HG03457 (cell line): ENCODE results near the gene BLNK.

Experiments used
- ATAC-seq: cut with Tn5 transposase; IDR thresholded peaks from one replicate; pipeline ENCODE4 v1.9.1; 2021; ENCODE audit warnings: moderate number of reproducible peaks; ENCODE audit not compliant: unreplicated experiment

The BLNK gene

DNA sequence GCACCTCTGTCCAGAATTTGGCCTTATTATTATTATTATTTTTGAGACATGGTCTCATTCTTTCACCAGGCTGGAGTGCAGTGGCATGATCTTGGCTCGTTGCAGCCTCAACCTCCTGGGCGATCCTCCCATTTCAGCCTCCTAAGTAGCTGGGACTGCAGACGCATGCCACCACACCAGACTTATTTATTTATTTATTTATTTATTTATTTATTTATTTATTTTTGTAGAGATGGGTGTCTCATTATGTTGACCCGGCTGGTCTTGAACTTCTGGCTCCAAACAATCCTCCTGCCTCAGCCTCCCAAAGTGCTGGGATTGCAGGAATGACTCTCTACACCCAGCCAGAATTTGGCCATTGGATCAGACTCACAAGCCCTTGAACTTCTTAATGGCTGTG, 6.4 kb downstream of the BLNK start:
- ATAC-seq, result no peak

DNA sequence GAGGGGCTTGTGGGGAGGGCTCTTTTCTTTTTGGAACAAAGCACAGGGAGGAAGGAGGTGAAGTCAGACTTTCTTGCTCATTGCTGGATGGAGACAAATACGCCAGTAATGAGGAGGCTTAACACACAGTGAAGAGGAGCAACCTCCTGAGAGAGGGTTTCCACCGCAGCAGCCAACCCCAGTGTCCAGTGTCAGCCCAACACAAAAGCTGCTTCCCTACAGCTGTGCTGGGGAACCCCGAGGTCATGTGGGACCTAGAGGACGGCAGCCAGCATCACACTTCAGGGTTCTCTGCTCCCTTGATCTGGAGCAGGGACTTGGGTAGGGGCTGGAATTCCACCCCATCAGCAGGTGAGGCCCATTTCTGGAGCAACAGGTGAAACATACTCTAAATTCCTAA, 7.7 kb downstream of the BLNK start:
- ATAC-seq, result no peak

DNA sequence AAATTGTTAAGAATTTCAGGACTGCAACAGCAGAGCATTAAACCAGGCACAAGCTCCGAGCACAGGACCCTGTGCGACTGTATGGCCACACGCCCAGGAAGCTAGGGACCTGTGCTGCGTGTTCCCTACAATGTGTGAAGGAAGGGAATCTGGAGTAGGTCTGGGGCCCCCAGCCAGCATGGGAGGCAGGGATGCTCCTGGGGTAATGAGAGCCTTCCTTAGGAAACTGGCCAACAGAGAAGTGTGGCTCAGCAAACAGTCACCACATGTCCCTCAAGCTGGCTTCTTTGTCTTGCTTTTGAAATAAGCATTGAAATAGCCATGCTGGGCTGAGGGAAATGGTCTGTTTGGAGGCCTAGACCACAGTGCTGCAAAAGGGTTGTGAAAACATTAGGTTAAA, 8.2 kb downstream of the BLNK start:
- no peak for ATAC-seq

- no peak for ATAC-seq
These were observed 9.4 kb downstream of the BLNK start for GRCh38 chr10:96261930-96262329.

GRCh38 chr10:96261132-96261531, 10.2 kb downstream of the BLNK start:
- ATAC-seq, result no peak

DNA sequence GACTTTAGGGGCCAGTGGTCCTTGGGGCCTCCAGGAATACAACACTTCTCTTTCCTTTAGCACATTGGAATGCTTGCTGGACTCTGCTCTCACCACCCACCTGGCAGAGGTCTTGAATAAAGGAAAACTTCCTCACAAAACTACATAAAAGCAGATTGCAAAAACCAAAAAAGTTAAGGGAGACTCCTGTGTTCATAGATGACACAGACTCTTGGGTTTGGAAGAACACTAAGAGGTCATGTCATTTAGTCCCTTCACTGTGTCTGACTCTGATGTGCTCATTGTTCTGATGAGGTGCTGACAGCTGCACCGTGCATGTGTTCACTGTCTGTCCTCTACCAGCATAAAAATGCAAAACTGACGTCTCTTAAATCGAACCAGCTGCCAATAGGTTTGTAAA, 11.4 kb downstream of the BLNK start:
- no peak for ATAC-seq

DNA sequence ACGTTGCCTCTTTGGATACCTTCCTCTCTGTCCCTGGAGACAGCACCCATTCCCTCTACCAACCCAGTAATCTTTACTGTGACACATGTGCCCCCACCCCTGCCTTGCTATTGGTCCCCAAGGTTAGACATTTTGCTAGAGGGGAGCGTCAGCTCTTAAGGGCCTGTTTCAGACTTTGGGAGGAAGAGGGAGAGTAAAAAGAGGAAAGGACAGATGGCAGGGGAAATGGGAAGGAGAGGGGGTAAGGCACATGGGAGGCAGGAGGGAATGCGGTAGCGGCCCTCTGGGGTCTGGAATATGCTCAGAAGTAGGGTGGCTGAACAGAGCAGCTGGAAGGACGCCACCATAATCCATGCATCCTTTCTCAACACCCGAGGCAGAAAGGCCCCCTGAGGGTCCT, 12.2 kb downstream of the BLNK start:
- no peak for ATAC-seq

DNA sequence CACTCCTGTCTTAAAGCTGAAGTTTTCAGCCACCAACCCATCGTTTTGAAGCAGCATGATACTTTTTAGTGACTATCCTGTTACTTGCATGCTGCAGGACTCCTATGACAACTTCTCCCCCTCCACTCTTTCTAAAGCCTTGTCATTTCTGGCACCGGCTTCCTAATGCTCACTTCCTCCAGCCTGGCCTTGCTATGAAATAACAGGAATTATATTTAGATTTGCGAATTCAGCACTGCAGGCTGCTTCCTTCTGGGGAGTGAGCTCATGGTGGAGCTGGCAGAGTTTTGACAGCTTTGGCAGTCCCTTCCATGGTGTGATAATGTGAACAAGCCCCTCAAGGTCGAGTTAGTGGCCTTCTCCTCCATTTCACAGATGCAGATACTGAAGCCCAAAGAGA, 13.4 kb downstream of the BLNK start:
- ATAC-seq, result no peak

DNA sequence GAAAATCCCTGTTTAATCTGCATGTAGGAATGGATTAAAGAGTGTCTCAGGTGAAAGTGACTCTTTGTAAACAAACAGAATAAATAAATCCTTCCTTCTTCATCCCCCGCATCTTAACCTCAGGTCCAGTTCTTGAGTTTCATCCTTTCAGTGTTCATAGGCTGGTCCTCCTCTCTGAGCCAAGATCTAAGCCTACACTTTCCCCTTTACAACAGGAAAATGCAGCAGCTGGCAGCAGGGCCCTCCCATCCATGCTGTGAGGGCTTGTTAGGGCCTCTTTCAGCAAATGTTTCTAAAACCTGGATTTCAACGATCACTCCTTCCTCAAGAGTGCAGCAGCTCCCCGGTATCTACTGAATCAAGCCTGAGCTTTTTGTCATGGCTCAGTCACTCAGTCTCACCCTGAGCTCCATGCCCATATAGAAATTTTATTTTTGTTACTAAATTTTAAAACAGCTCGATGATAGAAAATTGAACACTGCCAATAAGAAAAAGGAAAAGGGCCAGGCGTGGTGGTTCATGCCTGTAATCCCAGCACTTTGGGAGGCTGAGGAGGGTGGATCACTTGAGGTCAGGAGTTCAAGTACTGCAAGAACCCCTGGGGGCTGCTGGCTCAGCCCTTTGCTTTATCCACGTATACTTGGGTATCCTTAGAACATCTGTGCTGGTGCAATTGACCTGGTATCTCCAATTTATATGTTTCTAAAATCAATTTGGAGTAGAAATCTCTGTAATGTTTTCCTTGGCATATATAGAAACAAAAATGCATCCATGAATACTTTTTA, 15.6 kb downstream of the BLNK start:
- ATAC-seq, result no peak

GRCh38 chr10:96254976-96255375, 16.4 kb downstream of the BLNK start:
- ATAC-seq, result no peak

DNA sequence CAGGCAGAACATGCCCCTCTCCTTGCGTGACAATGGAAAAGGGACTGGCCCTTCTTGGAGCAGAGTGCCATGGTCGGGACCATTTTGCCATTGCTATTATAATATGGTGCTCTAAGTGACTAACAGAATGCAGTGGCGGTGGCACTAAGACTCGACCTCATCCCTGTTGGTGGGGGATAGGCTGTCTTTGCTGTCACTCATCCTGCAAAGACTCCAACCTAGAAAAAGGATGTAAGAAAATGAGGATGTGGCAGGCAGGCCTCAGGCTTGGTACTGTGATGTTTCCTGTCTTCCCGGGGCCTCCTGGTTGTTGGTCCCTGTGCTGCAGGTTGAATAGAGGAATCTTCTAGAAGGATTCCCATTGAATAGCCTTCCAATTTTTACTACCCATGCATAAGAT, 18.6 kb downstream of the BLNK start:
- ATAC-seq, result no peak

DNA sequence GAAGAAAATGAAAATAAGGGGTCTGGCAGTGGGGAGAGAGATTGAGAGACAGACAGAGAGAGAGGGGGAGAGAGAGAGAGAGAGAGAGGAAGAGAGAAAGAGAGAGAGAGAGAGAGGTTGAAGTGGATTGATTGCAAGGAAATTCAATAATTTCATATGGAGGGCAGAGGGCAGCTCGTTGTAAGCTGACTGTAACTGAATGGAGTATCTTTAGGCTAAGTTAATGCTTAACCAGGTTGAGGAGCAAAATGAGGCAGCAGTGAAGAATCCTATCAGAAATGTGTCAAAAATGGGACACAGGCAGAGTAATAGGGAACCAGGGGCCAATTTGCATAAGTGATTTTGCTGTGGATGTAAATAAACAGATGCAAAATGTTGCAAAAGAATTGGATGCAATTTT, 21.0 kb downstream of the BLNK start:
- no peak for ATAC-seq

- no peak for ATAC-seq
These were observed 22.1 kb downstream of the BLNK start for GRCh38 chr10:96249264-96249663.

DNA sequence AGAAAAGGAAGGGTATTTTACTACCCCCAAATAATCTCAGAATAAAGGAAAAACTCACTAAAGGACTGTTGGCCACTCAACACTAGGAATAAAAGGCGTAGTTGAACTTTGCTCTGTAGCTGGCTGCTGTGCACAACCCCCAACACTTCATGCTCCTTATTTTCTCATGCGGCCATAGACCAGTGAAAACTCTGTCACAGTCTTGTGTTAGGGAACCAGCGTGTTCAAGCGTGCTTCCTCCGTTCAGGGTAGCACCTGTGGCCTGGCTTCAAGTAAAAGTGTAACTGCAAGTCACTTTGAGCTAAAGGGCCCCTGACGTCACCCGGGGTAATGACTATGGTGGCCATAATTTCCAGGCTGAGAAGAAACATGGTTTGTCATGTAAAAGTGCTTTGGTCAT, 27.0 kb downstream of the BLNK start:
- peak; percentile 87 for ATAC-seq

GRCh38 chr10:96243296-96243695, 28.1 kb downstream of the BLNK start:
- no peak for ATAC-seq

DNA sequence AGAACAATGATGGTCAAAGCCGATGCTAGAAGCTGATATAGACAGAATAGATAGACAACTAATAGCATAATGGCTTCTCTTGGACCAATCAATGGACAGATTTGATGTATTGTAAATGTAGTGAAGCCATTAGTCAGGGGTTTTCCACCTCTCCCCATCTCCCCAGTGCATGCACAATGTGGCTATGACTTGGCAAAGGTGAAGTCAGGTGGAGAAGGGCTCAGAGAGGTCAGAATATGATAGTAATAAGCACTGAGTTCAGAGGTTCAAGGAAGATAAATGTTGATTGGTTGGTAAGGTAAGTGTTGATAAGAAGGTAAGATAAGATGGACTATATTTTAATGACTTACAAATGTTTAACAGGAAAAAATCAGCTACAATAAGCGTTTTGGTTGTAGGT, 28.5 kb downstream of the BLNK start:
- ATAC-seq, result no peak

DNA sequence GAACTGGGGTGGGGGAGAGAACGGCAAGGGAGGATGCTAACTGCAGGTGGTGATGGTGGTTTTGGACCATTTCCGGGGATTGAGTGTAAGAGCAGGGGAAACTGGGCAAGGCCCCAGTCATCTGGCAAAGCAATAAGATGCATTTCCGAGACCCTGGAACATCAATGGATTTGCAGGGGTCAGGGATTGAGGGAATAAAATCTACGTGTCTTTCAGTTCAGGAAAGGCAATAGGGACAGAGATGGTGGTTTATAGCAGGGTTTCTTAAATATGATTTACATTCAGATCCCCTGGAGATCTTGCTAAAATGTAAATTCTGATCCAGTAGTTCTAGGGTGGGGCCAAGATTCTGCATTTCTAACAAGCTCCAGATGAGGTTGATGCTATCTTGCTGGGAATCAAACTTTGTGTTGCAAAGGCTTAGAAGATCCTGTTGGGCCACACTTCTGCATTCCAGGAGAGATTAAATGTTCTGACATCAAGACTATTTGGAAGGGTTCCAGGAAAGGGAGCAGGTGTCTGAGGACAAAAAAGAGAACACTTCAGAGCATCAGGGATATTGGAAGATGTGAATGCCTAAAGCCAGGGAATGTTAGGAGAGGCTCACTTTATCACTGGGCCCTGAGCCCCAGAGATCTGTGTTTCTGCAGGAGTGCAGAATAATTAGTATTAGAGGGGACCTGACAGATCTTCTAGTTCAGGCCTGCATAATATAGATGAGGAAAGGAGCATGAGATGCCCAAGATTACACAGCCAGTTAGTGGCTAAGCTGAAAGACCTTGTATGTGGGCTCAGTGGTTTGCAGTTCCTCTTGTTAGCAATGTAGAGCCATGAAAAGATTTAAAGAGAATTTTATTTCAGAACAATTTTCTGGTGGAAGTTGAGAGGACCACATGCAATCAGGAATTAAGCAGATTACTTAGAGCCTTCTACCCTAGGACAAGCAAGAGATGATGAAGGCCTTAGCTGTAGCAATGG, 32.4 kb downstream of the BLNK start:
- ATAC-seq, result no peak

DNA sequence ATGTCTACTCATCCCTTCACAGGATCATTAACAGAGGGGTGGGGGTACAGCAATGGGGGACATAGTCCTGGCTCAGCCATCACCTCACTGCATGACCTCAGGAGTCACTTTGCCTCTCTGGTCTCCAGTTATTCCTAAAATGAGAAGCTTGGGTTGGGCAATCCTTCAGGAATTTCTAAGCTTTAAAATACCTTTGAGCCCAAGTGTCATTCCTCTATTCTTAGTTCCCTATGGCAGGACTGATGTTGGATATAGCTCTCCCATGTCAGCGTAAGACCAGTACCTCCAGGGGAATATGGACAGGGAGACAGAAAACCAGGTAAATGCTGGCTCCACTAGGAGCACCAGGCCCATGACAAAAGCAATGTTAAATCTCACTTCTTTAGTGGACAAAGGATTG, 34.5 kb downstream of the BLNK start:
- no peak for ATAC-seq

GRCh38 chr10:96236090-96236478, 35.3 kb downstream of the BLNK start:
- no peak for ATAC-seq

GRCh38 chr10:96235326-96236089, 35.9 kb downstream of the BLNK start:
- no peak for ATAC-seq

DNA sequence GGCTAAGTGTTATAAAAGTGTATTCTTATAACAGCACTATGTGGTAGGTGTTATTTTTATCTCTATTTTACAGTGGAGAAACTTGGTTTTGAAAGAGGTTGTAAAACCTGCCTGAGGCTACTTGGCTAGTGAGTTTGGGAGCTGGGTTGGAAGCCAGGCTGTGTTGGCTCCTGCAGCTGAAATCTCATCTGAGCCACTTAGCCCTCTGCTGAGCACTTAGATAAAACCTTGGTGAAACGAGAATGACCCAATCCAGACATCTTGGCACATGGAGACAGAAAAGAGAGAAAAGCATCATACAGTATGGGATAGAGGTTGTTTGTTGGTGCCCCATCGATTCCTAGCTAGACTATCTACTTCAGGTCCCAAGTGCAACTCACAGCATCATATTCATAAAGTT, 37.4 kb downstream of the BLNK start:
- no peak for ATAC-seq
